Large intestine (tissue), 1 donor: Measurements from ENCODE around the gene STRA8. TPM values are rescaled to one million over a fixed set of nuclear protein-coding genes. Genes with fewer than 3 reads are reported as not detected.

ENCODE experiments used
- polyA plus RNA-seq: library from polyadenylated mRNA; unstranded; fragments of 120-200 nt; gene quantifications from one replicate; pipeline ENCODE4 v1.2.1, GENCODE V29; 2013

The STRA8 gene
- polyA plus RNA-seq, 1 donor: not detected

Other genes with a start within 250 kb of the STRA8 start
- gene AGBL3, start 247.3 kb upstream of the STRA8 start, polyA plus RNA-seq: 4.4 TPM
- 20.6 TPM for gene TMEM140, start 85.8 kb upstream of the STRA8 start, polyA plus RNA-seq
- gene CYREN, start 63.1 kb upstream of the STRA8 start, polyA plus RNA-seq: 33.4 TPM
- 5.7 TPM for gene WDR91, start 22.3 kb upstream of the STRA8 start, polyA plus RNA-seq